IPS-18c (cell line): Measurements from ENCODE around the gene HLA-DOA.

Experiments used
- H3K4me3 ChIP-seq: 2 replicates; pipeline ENCODE4 v1.7.0; 2013; ENCODE audit warnings: low read depth, mild to moderate bottlenecking, low read length, moderate library complexity; ENCODE audit not compliant: insufficient read depth
- H3K9me3 ChIP-seq: one replicate; pipeline ENCODE4 v1.6.1; 2013; ENCODE audit warnings: mild to moderate bottlenecking, low read length, moderate library complexity; ENCODE audit not compliant: control insufficient read depth, insufficient read depth

The HLA-DOA gene

DNA sequence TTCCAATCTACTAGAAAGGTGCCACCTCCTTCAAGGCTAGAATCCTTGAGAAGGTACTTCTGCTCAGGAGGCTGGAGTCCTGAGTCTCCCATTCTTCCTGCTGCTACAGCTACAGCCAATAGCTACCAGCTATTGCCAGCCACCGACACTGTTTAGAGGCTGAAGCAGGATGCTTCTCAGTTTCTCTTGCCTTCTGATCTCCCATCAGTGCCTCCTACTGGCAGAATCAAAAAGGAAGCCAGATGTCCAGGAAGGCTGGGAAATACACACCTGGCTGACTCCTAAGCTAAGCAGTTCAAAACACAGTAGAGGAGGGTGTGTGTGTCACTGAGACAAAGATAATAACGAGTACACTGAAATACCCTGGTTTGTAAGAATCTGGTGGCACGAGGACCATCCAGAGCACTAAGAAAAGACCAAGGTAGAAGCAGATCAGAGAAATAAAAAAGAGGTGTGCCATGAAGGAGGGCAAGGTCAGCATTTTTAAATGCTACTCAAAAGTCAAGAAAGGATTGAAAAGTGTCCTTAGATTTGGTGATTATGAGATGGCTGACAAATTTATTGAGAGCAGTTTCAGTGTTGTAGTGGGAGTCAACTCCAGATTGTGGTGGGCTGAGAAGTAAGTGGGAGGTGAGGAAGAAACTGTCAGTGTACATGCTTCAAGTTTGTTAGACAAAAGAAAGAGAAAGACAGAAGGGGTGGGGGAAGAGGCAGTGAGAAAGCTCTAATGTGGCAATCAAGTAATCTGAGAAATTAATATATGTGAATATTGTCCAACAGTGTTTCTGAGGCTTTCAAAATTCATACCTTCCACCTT, 54.2 kb downstream of the HLA-DOA start:
- Histone ChIP-seq H3K4me3 (no peak overlapping the region), H3K9me3 (no peaks in the 10 kb centered on the region)

DNA sequence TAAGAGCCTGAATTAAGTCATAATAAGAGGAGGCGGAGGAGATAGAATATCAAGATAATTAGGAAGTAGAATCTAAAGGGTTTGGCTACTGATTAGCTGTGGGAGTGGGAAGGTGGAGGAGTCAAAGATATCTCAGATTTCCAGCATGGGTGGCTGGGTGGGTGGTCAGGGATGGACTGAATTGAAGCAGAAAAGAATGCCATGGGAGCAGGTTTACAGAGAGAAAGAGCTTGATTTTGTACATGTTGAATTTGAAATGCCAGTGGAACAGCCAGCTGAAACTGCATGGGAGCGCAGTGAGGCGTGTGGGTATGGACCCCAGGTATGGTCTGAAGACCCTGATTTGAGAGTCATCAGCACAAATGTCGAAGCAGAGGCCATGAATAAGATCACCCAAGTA, 55.1 kb downstream of the HLA-DOA start:
- H3K9me3 ChIP-seq = no peaks in the 10 kb centered on the region
- no peak overlapping the region for H3K4me3 ChIP-seq
